ENCODE data around the gene DNAJC2. TPM values are rescaled to one million over a fixed set of nuclear protein-coding genes. Genes with fewer than 3 reads are reported as not detected.

Gene DNAJC2
- polyA plus RNA-seq, 1 experiment = 31.7 TPM

Small RNA genes lying within 50 kb of the gene (small RNA-seq; reads per million reads assigned to genes)
- not detected for gene RPS29P16 (ENCODE audit: insufficient read length, low read depth)

Other genes starting within 250 kb of the DNAJC2 start
- 7.4 and 8.9 TPM in 2 replicates for gene NAPEPLD, start 195.7 kb downstream of the DNAJC2 start, polyA plus RNA-seq (2011; rRNA removed)
- 77.6 and 91.9 TPM in 2 replicates for gene PMPCB, start 47.3 kb downstream of the DNAJC2 start, polyA plus RNA-seq (2011; rRNA removed)
- 221 and 266 TPM in 2 replicates for gene PSMC2, start 2.9 kb upstream of the DNAJC2 start, polyA plus RNA-seq (2011; rRNA removed)
- gene SLC26A5, start 101.4 kb upstream of the DNAJC2 start, polyA plus RNA-seq (2011; rRNA removed) = not detected in 2 replicates